HG03139 (cell line): ENCODE data around the gene LEO1.
"Not testable (repeated sequence)": the region's sequence is repeated elsewhere in the genome, so short reads cannot be mapped to it uniquely, and the experiment has no call there.

Experiments used
- ATAC-seq: cut with Tn5 transposase; IDR thresholded peaks from one replicate; pipeline ENCODE4 v1.9.1; 2021; ENCODE audit not compliant: unreplicated experiment

LEO1 gene

DNA sequence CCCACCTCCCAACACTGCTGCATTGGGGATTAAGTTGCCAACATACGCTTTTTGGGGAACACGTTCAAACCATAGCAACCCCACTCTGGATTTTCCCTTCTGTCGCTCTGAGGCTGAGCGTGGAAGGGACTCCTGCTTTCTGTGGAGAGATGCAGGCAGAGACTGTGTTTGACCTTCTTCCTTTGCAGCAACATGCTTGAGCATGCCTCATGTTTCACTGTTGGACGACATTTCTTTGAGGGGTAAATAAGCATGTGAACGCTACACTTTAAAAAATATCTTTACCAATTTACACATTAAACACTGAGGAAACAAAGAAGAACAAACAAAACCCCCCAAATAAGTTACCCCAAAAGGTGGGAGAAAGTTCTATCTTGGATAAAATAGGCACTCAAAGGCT, 33.2 kb upstream of the LEO1 start:
- ATAC-seq = no peak

DNA sequence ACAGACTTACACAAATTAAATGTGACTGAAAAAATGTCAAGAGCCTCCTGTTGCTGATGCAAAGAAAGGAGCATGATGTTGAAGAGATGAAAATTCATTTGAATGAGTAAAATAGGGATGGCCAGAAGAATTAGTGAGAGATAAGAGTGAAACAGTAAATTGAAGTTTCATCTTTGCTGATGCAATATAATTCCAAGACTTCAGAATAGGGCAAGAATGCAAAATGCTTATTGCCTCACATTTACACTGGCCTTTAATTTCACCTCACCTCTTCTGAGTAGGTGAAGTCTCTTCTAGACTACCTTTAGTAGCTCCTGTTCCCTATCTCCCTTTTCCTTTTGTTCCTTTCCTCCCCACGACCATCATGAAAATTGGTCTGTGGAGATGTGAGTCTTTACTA, 32.1 kb upstream of the LEO1 start:
- ATAC-seq = no peak

DNA sequence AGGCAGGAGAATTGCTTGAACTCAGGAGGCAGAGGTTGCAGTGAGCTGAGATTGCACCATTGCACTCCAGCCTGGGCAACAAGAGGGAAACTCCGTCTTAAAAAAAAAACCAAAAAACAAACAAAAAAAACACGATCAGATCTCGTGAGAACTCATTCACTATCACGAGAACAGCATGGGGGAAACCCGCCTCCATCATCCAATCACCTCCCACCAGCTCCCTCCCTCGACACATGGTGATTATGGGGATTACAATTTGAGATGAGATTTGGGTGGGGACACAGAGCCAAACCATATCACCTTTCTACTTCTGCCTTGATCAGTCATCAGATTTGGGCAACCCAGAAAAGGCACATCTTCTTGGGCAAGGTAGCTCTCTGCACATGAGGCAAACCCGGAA, 31.5 kb upstream of the LEO1 start:
- ATAC-seq = not testable (repeated sequence)

DNA sequence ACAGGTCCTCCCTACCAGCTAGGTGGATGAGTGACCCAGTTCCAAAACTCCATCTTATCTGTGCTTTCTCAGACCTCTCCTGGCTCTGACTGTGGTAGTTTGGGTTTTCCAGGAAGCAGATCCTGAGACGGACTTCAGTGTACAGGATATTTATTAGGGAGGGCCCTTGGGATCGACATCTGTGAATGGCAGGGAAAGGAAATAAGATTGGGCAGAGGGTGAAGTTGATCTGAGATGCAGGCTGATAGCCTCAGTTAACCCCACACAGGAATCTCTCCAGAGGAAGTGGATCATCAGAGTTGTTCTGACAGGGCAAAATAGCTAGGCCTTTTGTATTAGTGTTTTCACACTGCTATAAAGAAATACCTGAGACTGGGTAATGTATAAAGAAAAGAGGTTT, 30.8 kb upstream of the LEO1 start:
- ATAC-seq = no peak

DNA sequence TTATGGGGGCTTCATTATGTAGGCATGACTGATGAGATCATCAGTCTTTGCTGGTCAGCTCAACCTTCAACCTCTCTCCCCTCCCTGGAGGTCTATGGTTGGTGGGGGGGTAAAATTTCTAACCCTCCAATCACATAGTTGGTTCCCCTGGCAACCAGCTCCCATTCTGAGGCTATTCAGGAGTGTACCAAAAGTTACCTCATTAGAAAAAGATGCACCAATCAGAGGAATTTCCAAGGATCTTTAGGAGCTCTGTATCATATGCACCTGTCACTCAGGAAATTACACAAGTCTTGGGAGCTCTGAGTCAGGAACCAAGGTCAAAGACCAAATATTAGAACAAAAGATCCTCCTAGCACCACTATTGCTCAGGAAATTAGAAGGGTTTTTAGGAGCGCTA, 21.4 kb upstream of the LEO1 start:
- ATAC-seq = no peak

DNA sequence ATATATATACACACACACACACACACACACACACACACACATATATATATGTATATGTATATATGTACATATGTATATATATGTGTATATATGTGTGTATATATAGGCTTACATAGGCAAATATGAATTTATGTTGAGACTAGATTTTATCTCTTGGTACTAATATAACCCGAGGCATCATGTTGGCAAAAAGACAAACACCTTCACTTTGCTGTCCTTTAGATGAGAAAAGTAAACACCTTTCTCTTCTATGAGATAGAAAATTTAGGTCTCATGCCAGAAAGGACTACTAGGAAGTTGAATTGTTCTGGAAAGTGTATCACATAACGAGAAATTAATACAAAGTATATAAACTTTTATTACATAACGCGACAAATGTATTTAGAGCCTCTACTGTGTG, 19.6 kb upstream of the LEO1 start:
- ATAC-seq = no peak

DNA sequence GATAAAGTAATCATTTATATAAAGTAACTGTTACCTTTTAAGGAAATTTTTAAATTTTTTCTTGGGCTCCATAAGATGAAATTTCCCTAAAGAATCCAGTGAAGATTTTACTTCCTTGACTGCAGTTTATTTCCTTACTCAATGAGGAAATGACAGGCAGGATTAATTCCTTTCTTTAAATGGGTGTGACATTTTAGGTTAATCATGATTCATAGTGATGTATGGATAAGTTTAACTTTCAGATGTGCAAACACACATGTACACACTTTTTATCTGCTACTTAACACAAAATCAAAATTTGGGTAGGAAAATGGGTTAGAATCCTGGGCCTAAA, 11.2 kb upstream of the LEO1 start:
- no peak for ATAC-seq

DNA sequence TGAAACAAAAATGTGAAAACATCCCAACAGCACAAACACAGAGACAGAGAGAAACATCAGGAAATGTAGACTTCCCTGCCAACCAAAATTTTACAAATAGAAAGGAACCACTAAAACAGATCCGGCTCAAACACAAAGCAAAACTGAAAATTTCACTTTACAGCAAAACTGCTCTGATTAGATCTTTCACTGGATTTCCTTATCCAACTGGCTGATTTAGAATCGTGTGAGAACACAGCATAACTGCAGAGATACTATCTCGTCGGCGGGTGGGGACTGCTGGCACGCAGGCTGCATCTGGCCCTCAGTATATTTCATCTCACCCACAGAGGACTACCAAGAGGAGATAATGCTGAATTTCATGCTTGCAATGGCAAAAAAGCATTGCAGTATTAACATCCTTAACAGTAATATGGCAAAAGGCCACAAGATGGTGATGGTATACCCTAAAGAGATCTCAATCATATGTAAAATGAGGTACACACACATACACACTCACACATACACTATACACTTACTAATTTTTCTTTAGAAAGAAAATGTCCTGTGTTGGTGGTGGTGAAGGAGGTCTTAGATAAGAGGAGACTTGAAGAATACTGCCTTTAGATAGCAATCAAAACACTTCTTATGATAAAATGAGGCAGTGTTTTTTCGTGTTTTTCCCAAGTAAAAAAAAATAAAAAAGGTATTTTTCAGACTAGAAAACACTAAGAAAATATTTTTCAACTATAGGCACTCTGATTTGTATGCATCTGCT, 10.6 kb upstream of the LEO1 start:
- peak; percentile 91 for ATAC-seq

DNA sequence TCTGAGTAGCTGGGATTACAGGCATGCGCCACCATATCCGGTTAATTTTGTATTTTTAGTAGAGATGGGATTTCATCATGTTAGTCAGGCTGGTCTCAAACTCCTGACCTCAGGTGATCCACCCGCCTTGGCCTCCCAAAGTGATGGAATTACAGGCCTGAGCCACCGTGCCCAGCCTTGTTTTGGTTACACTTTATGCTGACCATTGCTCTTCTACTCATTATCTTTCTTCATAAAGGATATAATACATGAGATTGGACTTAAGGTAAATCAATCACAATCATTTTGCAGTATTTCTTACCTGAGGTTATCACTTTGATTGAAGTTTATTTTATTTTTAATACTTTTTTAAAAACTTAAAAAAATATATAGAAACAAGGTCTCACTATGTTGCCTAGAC, 2.2 kb upstream of the LEO1 start:
- no peak for ATAC-seq

DNA sequence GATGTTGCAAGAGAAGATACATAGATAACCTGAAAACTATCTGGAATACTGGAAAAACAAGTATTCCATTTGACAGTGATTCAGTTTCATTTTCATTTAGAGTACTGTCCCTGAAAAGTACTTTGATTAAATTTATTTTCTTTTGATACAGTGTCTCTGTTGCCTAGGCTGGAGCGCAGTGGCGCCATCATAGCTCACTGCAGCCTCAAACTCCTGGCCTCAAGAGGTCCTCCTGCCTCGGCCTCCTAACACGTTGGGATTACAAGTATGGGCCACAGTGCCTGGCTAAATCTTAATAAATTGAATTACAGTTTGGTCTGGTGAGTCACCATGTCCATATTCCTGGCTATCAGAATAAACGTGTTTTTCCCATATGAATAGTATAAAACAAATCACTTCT, 1.6 kb upstream of the LEO1 start:
- no peak for ATAC-seq

DNA sequence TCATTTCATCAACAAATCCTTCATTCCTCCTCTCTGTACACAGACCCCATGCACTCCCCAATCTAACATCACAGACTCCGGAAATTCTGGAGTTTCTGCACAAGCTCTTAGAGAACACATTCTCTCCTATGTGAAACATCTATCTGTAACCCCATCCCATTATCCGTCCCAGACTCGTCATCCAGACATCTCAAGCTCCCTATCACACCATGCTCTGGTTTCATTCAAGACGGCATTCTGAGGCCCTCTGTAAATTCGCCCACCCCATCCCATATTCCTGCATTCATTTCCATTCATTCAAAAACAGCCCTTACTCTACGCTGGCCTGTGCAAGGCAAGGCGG, 575 bp downstream of the LEO1 start:
- ATAC-seq = peak; percentile 5

DNA sequence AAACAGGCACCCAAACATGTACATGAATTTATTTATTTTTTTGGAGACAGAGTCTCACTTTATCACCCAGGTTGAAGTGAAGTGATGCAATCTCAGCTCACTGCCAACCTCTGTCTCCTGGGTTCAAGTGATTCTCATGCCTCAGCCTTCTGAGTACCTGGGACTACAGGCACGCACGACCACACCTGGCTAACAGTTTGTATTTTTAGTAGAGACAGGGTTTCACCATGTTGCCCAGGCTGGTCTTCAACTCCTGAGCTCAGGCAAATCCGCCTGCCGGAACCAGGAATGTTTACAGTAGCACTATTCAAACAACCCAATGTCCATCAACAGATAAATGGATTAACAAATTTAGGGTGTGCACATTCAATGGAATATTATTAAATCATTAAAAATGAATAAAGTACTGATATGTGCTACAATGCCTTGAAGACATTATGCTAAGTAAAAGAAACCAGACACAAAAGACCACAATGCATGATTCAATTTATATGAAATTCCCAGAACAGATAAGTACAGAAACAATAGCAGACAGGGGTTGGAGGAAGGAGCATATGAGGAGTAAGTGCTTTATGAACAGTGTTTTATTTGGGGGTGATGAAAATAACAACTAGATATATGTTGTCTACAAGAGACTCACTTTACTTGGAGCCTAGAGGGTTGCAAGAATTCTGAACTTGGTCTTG, 1.3 kb downstream of the LEO1 start:
- no peak for ATAC-seq

DNA sequence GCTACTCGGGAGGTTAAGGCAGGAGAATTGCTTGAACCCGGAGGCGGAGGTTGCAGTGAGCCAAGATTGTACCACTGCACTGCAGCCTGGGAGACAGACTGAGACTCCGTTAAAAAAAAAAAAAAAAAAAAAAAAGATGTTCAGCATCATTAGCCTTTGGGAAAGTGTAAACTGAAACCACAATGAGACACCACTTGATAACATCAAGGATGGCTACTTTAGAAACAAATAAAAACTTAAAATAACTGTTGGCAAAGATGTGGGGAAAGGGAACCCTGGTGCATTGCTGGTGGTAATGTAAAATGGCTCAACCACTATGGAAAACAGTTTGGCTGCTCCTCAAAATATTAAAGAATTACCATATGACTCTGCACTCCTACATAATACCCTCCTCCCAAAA, 1.9 kb downstream of the LEO1 start:
- ATAC-seq = no peak

DNA sequence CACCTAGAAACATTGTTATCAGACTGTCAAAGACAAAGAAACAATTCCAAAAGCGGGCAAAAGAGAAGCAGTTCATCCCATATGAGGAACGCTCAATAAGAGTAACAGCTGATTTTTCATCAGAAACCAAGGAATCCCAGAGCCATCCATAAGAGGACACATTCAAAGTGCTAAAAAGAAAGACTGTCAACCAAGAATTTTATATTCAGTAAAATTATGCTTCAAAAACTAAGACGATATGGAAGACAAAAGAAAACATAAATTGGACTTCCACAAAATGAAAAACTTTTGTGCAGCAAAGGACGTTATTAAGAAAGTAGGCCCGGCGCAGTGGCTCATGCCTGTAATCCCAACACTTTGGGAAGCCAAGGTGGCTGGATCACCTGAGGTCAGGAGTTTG, 4.0 kb downstream of the LEO1 start:
- ATAC-seq = no peak

DNA sequence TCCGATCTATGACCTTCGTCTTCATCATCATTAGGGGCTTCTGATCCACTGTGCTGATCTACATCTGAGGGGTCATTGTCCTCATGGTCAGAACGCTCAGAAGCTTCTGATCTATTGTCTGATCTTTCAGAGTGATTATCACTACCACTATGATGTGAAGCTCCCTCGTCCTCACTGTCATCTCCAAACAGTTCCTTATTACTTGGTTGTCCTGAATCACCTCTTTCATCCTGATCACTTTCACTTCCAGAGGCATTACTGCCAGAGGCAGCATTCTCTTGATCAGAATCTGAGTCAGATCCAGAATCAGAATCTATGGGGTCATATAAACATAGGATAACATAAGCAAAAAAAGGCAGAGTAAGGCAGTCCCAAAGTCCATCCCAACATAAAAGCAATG, 5.4 kb downstream of the LEO1 start:
- no peak for ATAC-seq

DNA sequence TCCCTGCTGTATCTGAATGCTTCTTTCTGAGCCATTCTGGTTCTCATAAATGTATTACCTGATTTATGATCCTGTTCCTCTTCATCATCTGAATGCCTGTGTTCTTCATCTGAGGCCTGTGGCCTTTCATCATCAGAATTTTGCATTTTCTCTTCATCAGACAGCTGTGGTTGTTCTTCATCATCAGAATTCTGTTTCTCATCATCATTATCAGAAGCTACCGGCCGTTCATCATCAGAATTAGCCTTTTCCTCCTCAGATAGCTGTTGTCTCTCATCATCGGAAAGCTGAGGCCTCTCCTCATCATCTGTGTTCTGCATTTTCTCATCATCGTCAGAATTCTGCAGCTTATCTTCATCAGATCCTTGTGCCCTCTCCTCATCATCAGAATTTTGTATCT, 5.9 kb downstream of the LEO1 start:
- no peak for ATAC-seq

DNA sequence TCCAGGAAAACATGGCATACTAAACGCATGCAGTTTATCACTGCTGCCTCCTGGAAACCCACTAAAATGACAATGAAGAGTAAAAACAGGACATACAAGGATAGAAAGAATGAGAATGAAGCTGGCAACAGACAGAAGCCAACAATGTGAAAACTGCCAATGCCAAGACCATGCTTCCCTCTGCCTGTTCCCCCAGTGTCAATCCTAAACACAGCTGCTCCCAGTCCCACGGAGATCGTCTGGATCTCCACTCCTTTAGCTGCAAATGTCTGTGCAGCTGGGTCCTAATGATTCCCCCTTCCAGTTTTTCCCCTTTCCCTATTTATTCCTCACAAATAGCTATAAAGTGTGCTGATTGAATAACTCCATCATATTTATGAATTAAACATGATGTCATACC, 16.1 kb downstream of the LEO1 start:
- ATAC-seq = no peak

DNA sequence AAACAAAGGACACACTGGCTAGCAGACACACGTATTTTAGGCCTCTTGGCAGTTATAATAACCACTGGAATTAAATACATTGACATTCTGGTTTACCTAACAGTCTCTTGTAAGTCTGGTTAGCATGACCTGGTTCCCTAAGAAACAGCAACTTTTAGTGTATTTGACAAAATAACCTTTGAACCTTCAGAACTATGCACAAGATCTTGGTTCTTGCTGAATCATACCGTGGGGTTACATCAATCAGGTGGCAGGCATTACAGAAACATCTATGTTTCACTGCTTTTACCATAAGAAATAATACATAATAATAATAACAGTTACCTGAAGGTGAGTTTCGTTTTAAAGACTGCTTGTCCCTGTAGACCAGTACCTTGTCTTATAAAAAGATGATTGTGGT, 18.8 kb downstream of the LEO1 start:
- no peak for ATAC-seq

DNA sequence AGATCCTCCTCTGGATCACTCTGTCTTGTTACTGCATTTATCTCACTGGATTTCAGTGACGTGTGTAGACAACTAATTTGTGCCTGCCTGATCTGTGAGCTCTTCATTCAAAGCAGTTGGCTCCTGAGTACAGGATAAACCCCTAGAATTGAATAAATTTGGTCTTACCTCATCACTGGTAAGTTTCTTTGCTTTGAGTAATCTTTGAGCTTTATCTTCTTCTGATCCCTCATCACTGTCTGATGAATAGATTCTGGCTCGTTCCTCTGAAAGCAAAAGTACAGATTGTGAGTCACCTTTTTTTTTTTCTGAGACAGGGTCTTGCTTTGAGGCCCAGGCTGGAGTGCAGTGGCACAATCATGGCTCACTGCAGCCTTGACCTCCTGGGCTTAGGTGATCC, 24.5 kb downstream of the LEO1 start:
- ATAC-seq = no peak

DNA sequence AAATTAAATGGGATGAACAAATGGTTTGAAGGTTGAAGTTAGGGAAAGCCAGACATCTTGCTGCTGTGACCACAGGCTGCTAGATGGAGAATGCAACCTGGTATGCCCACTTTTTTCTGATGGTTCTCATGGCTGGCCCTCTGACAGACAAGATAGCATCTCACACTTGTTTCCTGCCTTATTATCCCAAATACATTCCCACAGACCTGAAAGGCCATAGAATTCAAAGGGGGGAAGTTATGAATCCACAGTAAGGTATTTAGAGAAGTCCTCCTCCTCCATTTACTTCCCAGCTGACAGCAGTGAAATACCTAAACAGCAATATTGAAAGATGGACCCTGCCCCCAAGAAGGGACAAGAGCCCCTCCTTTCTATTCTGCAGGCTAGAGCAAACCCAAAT, 32.4 kb downstream of the LEO1 start:
- ATAC-seq = no peak

DNA sequence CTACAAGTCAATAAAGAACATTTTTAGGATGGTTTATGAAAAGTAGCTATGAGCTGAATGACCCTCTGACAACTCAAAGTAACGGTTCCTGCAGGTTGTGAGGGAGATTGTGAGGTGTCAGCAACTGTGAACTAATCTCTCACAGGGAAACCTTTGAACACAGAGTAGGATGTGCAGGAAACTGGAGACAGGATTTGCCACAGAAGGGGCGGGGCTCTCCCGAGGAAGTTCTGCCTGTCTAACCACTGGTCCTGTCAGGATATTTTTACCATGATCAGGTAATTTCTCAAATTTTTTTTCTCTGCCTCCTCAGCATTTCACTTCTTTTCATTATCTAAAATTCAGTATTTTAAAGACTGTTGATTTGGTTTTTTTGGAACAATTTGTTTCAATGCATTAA, 33.3 kb downstream of the LEO1 start:
- no peak for ATAC-seq

DNA sequence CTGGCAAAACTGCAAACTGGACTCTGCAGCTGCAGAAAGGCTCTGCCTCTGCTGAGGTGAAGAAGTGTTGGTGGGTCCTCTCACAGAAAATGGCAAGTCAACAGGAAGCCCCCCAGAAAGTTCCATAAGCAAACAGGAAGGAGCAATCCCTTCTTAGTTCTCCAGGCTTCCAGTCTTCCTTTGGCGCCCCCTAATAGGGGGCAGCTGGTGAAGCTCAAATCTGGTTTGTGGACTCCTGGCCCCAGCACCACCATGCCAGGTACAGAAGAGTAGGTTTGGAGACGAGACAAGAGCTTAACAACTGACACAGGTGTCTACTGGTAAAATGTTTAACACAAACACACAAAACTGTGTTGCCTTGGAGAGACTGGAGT, 35.5 kb downstream of the LEO1 start:
- no peak for ATAC-seq

DNA sequence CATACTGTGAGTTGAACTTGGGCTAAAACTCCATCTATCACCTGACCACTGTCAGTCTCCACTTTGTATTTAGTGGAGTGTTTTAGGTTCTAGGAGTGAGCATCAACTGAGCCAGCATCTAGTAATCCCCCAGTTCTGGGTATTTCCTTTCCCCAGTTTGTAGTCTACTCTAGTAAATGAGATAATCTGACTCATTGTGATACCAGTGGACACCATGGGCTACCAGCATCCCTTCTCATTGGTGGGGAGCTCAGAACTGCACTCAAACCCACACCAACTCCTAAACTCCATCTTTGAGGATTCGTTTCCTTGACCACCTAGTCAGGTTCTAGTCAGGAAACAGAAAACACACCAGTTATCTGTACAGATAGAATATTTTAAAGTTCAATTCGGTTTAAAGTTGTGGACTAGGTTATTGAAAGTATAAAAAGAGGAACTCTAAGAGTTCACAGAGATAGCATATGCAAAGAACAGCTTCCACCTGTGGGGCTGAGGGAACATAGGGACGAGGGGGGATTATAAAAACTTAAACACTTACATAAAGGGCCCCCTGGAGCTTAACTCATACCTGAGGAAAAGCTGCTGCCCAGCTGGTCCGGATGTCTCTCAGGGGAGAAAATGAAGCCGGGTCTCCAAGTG, 36.0 kb downstream of the LEO1 start:
- peak; percentile 76 for ATAC-seq
